ENCODE results near the gene CCDC82. TPM values are rescaled to one million over a fixed set of nuclear protein-coding genes. Genes with fewer than 3 reads are reported as not detected.

Gene CCDC82
- polyA plus RNA-seq, 1 of the 3 experiments (the other 2 are of a cell fraction) = 8.7 TPM

DNA sequence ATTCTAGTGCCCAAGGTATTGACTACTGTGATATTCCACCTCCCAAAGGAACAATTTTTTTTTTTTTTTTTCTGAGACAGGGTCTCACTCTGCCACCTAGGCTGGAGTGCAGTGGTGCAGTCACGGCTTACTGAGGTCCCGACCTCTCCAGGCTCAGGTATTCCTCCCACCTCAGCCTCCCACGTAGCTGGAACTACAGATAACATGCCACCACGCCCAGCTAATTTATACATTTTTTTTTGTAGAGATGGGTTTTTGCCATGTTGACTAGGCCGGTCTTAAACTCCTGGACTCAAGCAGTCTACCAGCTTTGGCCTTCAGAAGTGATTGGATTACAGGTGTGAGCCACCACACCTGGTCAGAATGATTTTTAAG, 80.1 kb downstream of the CCDC82 start:
- Histone ChIP-seq H3K9me3 (no peaks in the 10 kb centered on the region), H3K27ac (ENCODE audit: low read depth in 2 of 2, low read length in 1 of 2) (peak overlapping the region in 1 of 2 experiments; percentile 100; a peak in 2 of 4 replicates), H3K79me2 (ENCODE audit: insufficient read depth) (peaks cover 81% of the 10 kb centered on the region), H3K27me3 (ENCODE audit: insufficient read depth) (no peaks in the 10 kb centered on the region), H3K36me3 (replicated peaks in 1 of 2; ENCODE audit: control insufficient read depth in 1 of 2, insufficient read depth in 2 of 2, low read length in 1 of 2) (no peaks in the 10 kb centered on the region), H3K9me2 (no peaks in the 10 kb centered on the region), H3K4me3 (ENCODE audit: low read depth in 2 of 2, low read length in 1 of 2) (no peak overlapping the region), H2AFZ (ENCODE audit: low read depth) (no peak overlapping the region), H3K4me1 (ENCODE audit: control insufficient read depth in 1 of 2, insufficient read depth in 2 of 2, low read depth in 1 of 2, low read length in 1 of 2) (peaks cover 15 to 82% of the 10 kb centered on the region in 2 experiments), H3K9ac (no peak overlapping the region), H3F3A (replicated peaks; ENCODE audit: insufficient read depth) (peaks cover 66% of the 10 kb centered on the region), H4K20me1 (ENCODE audit: insufficient read depth) (no peaks in the 10 kb centered on the region), H3K4me2 (0 out of 2 replicates have a peak overlapping the region, but pooled peaks have one; percentile 83)
- DNase-seq = no peak
- POLR2A ChIA-PET = no interaction called here
- WGBS (ENCODE audit: low lambda C conversion rate) = 83% methylated on average over 5 of the region's 5 CpGs
- TF ChIP-seq YY1 (IDR thresholded peaks at IDR 0.05; ENCODE audit: low read depth) = no peak
- no peak for TF ChIP-seq CHD2 (IDR thresholded peaks at IDR 0.05; ENCODE audit: low read length, partially characterized antibody)
- no peak for TF ChIP-seq ZBTB33 (IDR thresholded peaks at IDR 0.05; ENCODE audit: borderline replicate concordance, low read depth)
- TF ChIP-seq, protein P1, sequence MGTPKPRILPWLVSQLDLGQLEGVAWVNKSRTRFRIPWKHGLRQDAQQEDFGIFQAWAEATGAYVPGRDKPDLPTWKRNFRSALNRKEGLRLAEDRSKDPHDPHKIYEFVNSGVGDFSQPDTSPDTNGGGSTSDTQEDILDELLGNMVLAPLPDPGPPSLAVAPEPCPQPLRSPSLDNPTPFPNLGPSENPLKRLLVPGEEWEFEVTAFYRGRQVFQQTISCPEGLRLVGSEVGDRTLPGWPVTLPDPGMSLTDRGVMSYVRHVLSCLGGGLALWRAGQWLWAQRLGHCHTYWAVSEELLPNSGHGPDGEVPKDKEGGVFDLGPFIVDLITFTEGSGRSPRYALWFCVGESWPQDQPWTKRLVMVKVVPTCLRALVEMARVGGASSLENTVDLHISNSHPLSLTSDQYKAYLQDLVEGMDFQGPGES (IDR thresholded peaks at IDR 0.05; ENCODE audit: low read depth, low read length) = no peak
- TF ChIP-seq SIN3A (IDR thresholded peaks at IDR 0.05; ENCODE audit: borderline replicate concordance, low read depth, low read length) = no peak
- CTCF ChIA-PET = interaction anchor here (0.6 to 3.8 kb wide), 3 partner anchors 33 to 510 kb away, joined by 3 to 14 read pairs (median 3); partner anchors contain the start of gene MAML2

DNA sequence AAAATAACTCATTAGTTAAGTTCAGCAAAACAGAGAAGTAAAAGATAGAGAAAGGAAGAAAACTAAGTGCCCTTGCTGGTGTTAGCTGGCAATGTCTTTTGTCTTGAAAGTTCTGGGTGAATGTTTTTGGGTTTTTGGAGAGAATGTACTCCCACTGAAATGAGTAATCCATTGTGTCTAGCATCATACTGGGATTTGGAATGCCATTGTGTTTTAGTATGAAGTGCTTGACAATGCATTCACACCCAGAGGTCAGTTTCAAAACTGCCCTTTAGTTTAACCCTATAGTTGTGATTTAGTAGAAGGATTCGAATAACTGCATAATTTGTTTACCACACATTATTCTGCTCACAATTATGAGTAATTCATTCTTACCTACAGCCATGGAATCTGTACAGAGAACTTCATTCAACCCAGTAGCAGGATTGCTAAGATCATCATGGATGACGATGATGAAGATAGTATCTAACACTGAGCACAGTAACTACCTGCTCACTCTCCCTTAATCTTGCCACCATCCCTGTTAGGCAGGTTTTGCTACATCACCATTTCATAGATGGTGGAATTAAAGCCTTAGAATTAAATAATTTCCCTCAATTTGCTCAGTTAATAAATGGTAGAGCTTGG, 80.6 kb downstream of the CCDC82 start:
- peaks cover 15 to 82% of the 10 kb centered on the region in 2 experiments for H3K4me1 ChIP-seq (ENCODE audit: control insufficient read depth in 1 of 2, insufficient read depth in 2 of 2, low read depth in 1 of 2, low read length in 1 of 2)
- H3K27me3 ChIP-seq (ENCODE audit: insufficient read depth) = no peaks in the 10 kb centered on the region
- no peaks in the 10 kb centered on the region for H3K9me2 ChIP-seq
- WGBS (ENCODE audit: low lambda C conversion rate) = 89% methylated on average over 2 of the region's 2 CpGs
- peaks cover 71% of the 10 kb centered on the region for H3F3A ChIP-seq (replicated peaks; ENCODE audit: insufficient read depth)
- H3K27ac ChIP-seq (ENCODE audit: low read depth in 2 of 2, low read length in 1 of 2) = peak overlapping the region; percentile 87 to 100; a peak in 3 of 4 replicates
- no peaks in the 10 kb centered on the region for H3K36me3 ChIP-seq (replicated peaks in 1 of 2; ENCODE audit: control insufficient read depth in 1 of 2, insufficient read depth in 2 of 2, low read length in 1 of 2)
- ChIA-PET CTCF (interaction anchor here (0.6 kb wide), 2 partner anchors 460 to 509 kb away, joined by 3 read pairs; no protein-coding TSS in a partner anchor), POLR2A (no interaction called here)
- DNase-seq = no peak
- H3K79me2 ChIP-seq (ENCODE audit: insufficient read depth) = peaks cover 81% of the 10 kb centered on the region
- no peaks in the 10 kb centered on the region for H3K9me3 ChIP-seq
- H3K9ac ChIP-seq = peak overlapping the region; percentile 84; the same call in 1 of the 2 replicates
- H4K20me1 ChIP-seq (ENCODE audit: insufficient read depth) = no peaks in the 10 kb centered on the region
- no peak overlapping the region for H3K4me3 ChIP-seq (ENCODE audit: low read depth in 2 of 2, low read length in 1 of 2)
- TF ChIP-seq ELF1 (IDR thresholded peaks at IDR 0.05) = no peak
- peak; percentile 11; the same call in 1 of the 2 replicates for TF ChIP-seq FOSL2 (IDR thresholded peaks at IDR 0.05; ENCODE audit: borderline replicate concordance, low read depth)
- H2AFZ ChIP-seq (ENCODE audit: low read depth) = no peak overlapping the region
- H3K4me2 ChIP-seq = peak overlapping the region; percentile 83; the same call in 1 of the 2 replicates
